Measurements from ENCODE around the gene IAPP. TPM values are rescaled to one million over a fixed set of nuclear protein-coding genes. Genes with fewer than 3 reads are reported as not detected.
"Not testable (repeated sequence)": the region's sequence is repeated elsewhere in the genome, so short reads cannot be mapped to it uniquely, and the experiment has no call there.

IAPP gene
- total RNA-seq, 2 donors from 2014 or later: not detected

DNA sequence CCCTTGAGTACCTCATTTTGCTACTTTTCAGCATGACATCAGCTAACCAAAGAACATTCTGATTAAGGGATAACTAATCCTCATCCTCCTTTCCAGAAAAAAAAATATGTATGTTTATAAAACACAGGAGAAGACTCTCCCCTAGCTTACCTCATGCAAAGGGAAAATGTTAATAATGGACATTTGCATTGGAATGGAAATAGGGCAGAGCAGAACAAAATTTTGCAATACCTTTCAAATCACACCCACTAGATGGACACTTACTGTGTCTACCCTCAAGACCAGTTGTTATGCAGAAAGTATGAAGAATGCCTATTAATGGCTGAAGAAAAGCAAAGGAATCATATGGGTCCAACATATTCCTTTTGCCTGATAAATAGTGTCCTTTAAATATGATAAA lies 29.1 kb upstream of the IAPP start:
- TF ChIP-seq, protein P1, sequence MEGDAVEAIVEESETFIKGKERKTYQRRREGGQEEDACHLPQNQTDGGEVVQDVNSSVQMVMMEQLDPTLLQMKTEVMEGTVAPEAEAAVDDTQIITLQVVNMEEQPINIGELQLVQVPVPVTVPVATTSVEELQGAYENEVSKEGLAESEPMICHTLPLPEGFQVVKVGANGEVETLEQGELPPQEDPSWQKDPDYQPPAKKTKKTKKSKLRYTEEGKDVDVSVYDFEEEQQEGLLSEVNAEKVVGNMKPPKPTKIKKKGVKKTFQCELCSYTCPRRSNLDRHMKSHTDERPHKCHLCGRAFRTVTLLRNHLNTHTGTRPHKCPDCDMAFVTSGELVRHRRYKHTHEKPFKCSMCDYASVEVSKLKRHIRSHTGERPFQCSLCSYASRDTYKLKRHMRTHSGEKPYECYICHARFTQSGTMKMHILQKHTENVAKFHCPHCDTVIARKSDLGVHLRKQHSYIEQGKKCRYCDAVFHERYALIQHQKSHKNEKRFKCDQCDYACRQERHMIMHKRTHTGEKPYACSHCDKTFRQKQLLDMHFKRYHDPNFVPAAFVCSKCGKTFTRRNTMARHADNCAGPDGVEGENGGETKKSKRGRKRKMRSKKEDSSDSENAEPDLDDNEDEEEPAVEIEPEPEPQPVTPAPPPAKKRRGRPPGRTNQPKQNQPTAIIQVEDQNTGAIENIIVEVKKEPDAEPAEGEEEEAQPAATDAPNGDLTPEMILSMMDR (IDR thresholded peaks at IDR 0.05): no peak
- H3K27ac ChIP-seq: no peak overlapping the region
- H3K4me3 ChIP-seq: no peak overlapping the region
- no peaks in the 10 kb centered on the region for H3K4me1 ChIP-seq
- no peaks in the 10 kb centered on the region for H3K9me3 ChIP-seq
- H3K36me3 ChIP-seq: no peaks in the 10 kb centered on the region
- no peaks in the 10 kb centered on the region for H3K27me3 ChIP-seq
- DNase-seq (ENCODE audit: low spot score): no peak

DNA sequence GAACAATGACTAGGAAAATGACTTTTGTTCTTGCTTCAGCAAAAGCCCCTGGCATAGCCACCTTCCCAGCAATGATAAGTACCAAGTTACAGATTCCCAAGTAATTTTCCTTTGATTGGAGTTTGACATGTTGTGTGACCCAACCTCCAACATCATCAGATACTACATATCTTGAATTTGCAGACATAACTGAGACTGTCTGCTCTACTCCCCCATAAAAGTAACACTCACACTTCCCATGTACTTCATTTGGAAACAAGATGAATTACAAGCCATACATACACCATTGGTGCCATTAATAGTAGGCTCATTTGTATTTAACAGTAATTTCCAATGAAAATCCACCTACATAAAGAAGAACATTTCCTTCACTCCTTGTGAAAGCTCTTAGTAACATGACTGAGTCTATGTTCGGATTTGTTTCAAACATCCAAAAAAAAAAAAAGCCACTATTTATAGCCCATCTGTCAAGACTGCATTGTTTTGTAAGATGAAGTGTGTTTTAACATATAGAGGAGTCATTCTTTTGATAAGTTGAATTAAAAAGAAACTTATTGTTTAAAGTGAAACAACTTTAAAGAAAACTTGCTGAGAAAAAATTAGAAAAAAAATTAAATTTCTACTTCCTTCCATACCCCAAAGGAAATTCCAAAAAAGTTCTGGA lies 26.0 kb upstream of the IAPP start:
- TF ChIP-seq, protein P1 (IDR thresholded peaks at IDR 0.05): no peak

DNA sequence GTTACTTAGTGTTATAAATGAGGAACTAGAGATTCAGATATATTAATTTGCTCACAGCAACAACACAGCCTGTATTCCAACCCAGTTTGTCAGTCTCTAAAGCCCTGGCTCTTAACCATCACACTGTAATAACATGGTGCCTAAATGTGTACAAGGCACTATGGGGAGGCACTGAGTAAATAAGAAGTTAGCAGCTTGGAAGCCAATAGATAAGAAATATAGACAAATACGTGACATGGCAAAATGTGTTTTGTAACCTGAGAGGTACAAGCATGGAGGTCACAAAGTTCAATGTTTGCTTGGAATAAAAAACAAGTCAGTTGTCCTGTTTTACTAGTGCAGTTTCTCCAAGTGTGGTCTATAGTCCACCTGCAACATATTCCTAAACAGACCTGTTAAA lies 21.7 kb upstream of the IAPP start:
- H3K4me1 ChIP-seq: no peaks in the 10 kb centered on the region
- no peak overlapping the region for H3K4me3 ChIP-seq
- no peaks in the 10 kb centered on the region for H3K9me3 ChIP-seq
- H3K27me3 ChIP-seq: no peaks in the 10 kb centered on the region
- TF ChIP-seq, protein P1 (IDR thresholded peaks at IDR 0.05): no peak
- no peak overlapping the region for H3K27ac ChIP-seq
- no peaks in the 10 kb centered on the region for H3K36me3 ChIP-seq
- no peak for DNase-seq (ENCODE audit: low spot score)

More for the DNA sequence above, 26.0 kb upstream of the IAPP start:
- Histone ChIP-seq H3K27ac (no peak overlapping the region), H3K4me3 (no peak overlapping the region), H3K36me3 (no peaks in the 10 kb centered on the region), H3K4me1 (no peaks in the 10 kb centered on the region), H3K27me3 (no peaks in the 10 kb centered on the region), H3K9me3 (no peaks in the 10 kb centered on the region)
- DNase-seq (ENCODE audit: low spot score): no peak

DNA sequence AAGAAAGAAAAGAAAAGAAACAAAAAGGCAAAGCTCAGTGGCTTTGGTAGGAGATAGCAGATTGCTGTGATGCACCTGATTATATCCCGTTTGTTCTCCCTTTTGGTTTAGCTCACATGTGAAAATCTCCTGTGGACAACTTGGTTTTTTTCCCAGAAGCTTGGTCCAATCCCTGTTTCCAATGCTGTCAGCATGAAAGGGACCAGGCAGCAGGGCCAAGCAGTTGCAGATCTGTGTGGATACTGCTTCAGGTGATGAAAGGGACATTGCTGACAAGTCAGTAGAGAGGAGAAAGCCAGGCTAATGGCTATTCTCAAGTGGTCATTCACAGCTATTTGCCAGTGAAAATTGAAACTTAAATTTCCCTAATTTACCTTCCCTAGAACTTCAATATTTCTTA lies 19.2 kb upstream of the IAPP start:
- H3K9me3 ChIP-seq: no peaks in the 10 kb centered on the region
- no peaks in the 10 kb centered on the region for H3K27me3 ChIP-seq
- no peaks in the 10 kb centered on the region for H3K36me3 ChIP-seq
- no peak overlapping the region for H3K27ac ChIP-seq
- H3K4me1 ChIP-seq: no peaks in the 10 kb centered on the region
- TF ChIP-seq, protein P1 (IDR thresholded peaks at IDR 0.05): no peak
- no peak for DNase-seq (ENCODE audit: low spot score)
- no peak overlapping the region for H3K4me3 ChIP-seq

DNA sequence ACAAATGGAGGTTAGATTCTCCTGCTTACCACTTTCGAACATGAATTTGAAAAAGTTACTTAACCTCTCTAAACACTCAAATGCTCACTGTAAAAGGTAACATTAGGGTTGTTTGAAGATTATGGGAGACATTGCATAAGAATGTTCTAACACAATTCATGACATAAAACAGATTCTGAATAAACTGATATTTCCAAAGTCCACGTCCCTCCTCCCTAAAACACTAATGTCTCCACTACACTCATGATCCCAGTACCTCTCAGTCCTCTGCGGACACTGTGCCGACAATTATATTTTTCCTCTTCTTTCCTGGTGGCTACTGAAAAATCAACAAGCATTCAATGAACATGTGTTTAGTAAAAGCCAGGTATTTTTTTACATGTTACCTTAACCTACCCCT lies 18.8 kb upstream of the IAPP start:
- Histone ChIP-seq H3K4me3 (no peak overlapping the region), H3K4me1 (no peaks in the 10 kb centered on the region), H3K27ac (no peak overlapping the region), H3K27me3 (no peaks in the 10 kb centered on the region), H3K36me3 (no peaks in the 10 kb centered on the region), H3K9me3 (no peaks in the 10 kb centered on the region)
- DNase-seq (ENCODE audit: low spot score): no peak
- TF ChIP-seq, protein P1 (IDR thresholded peaks at IDR 0.05): no peak

DNA sequence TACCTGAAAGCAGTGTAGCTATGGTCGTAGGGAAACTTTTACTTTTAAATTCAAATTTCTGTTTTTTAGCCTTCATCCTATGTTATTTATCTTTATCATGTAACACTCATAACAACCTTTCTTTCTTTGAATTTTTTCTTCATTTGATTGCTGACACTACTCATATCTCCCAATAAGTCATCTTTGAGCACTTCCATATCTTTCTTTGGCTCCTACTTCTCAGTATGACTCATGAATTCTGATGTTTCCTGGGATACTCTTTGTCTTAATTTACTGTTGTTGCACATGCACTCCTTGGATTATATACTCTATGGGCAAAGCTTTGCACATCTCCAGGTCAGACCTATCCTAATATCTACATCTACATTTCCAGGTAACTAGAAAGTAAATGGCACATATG lies 18.1 kb upstream of the IAPP start:
- TF ChIP-seq, protein P1 (IDR thresholded peaks at IDR 0.05): no peak
- Histone ChIP-seq H3K9me3 (no peaks in the 10 kb centered on the region), H3K36me3 (no peaks in the 10 kb centered on the region), H3K4me1 (no peaks in the 10 kb centered on the region), H3K4me3 (no peak overlapping the region), H3K27me3 (no peaks in the 10 kb centered on the region), H3K27ac (no peak overlapping the region)
- DNase-seq (ENCODE audit: low spot score): no peak

DNA sequence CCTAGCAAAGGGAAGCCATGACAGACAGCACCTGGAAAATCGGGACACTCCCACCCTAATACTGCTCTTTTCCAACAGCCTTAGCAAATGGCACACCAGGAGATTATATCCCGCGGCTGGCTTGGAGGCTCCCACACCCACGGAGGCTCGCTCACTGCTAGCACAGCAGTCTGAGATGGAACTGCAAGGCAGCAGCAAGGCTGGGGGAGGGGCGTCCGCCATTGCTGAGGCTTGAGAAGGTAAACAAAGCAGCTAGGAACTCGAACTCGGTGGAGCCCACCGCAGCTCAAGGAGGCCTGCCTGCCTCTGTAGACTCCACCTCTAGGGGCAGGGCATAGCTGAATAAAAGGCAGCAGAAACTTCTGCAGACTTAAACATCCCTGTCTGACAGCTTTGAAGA lies 12.1 kb upstream of the IAPP start:
- DNase-seq (ENCODE audit: low spot score); H3K27ac ChIP-seq; H3K36me3 ChIP-seq; H3K4me3 ChIP-seq; H3K4me1 ChIP-seq; H3K27me3 ChIP-seq; H3K9me3 ChIP-seq: not testable (repeated sequence)

Measured in right atrium auricular region (tissue), 2 donors.